ENCODE results near the gene CYP2B6.
"Not testable (repeated sequence)": the region's sequence is repeated elsewhere in the genome, so short reads cannot be mapped to it uniquely, and the experiment has no call there.

Gene CYP2B6

GRCh38 chr19:40980743-40981442, 10.2 kb upstream of the CYP2B6 start:
- ATAC-seq = not testable (repeated sequence)

GRCh38 chr19:40981591-40981990, 9.5 kb upstream of the CYP2B6 start:
- ATAC-seq (no peak), DNase-seq (no peak)

More at GRCh38 chr19:40980743-40981442, 10.2 kb upstream of the CYP2B6 start:
- DNase-seq = not testable (repeated sequence)

GRCh38 chr19:40982594-40983101, 8.4 kb upstream of the CYP2B6 start:
- ATAC-seq = no peak

GRCh38 chr19:40989453-40989852, 1.6 kb upstream of the CYP2B6 start:
- DNase-seq (no peak), ATAC-seq (no peak)

More at GRCh38 chr19:40982594-40983101, 8.4 kb upstream of the CYP2B6 start:
- DNase-seq = no peak

GRCh38 chr19:40995355-40995754, 4.3 kb downstream of the CYP2B6 start:
- peak; percentile 63 for ATAC-seq

GRCh38 chr19:40999018-40999417, 7.9 kb downstream of the CYP2B6 start:
- ATAC-seq, DNase-seq: not testable (repeated sequence)

More at GRCh38 chr19:40995355-40995754, 4.3 kb downstream of the CYP2B6 start:
- no peak for DNase-seq

GRCh38 chr19:41000310-41000737, 9.2 kb downstream of the CYP2B6 start:
- DNase-seq (no peak), ATAC-seq (no peak)

- ATAC-seq = no peak
- no peak for DNase-seq
These were observed 10.3 kb downstream of the CYP2B6 start for GRCh38 chr19:41001243-41001971.

- ATAC-seq, DNase-seq: not testable (repeated sequence)
These were observed 12.6 kb downstream of the CYP2B6 start for GRCh38 chr19:41003656-41004055.

GRCh38 chr19:41009700-41010235, 18.7 kb downstream of the CYP2B6 start:
- ATAC-seq = no peak
- DNase-seq = no peak

GRCh38 chr19:41013359-41013758, 22.3 kb downstream of the CYP2B6 start:
- no peak for ATAC-seq
- no peak for DNase-seq

- DNase-seq (no peak), ATAC-seq (no peak)
These were observed 23.6 kb downstream of the CYP2B6 start for GRCh38 chr19:41014643-41015042.

GRCh38 chr19:41016488-41017071, 25.5 kb downstream of the CYP2B6 start:
- ATAC-seq (no peak), DNase-seq (no peak)

GRCh38 chr19:41018736-41019290, 27.7 kb downstream of the CYP2B6 start:
- DNase-seq (no peak), ATAC-seq (no peak)

GRCh38 chr19:41019346-41019745, 28.3 kb downstream of the CYP2B6 start:
- DNase-seq = no peak
- no peak for ATAC-seq

GRCh38 chr19:41023193-41023592, 32.1 kb downstream of the CYP2B6 start:
- DNase-seq (no peak), ATAC-seq (no peak)

GRCh38 chr19:41025411-41025810, 34.3 kb downstream of the CYP2B6 start:
- ATAC-seq (no peak), DNase-seq (no peak)

- DNase-seq = no peak
- no peak for ATAC-seq
These were observed 34.8 kb downstream of the CYP2B6 start for GRCh38 chr19:41025871-41026270.

- no peak for DNase-seq
- ATAC-seq = no peak
These were observed 36.3 kb downstream of the CYP2B6 start for GRCh38 chr19:41027273-41027967.

GRCh38 chr19:41029524-41030432, 38.7 kb downstream of the CYP2B6 start:
- ATAC-seq = no peak
- DNase-seq = no peak

Data from stimulated activated naive CD8-positive, alpha-beta T cell treated with anti-CD3 and anti-CD28 coated beads, Interleukin-15, Interleukin-2, amounts not matched to agents 100 U/mL and 50 U/mL, for 24 hours (primary cell).